HEK293 (cell line): ENCODE results near the gene FOXRED2.
"Not testable (repeated sequence)": the region's sequence is repeated elsewhere in the genome, so short reads cannot be mapped to it uniquely, and the experiment has no call there.

Experiments used
- CTCF ChIA-PET: fragments of 350-600 bp; formaldehyde crosslinking; extraction: SDS; loops from one replicate; lab custom pipeline; 2021; ENCODE audit warnings: antibody characterized with exemption; lab: Yijun Ruan, JAX
- POLR2A ChIA-PET: fragments of 300-600 bp; formaldehyde crosslinking; extraction: SDS; loops from one replicate; lab custom pipeline; 2020; ENCODE audit warnings: antibody characterized with exemption, inconsistent platforms; lab: Yijun Ruan, JAX
- H3K27ac ChIP-seq: fragments of 200-500 bp; sonication (Bioruptor generic); 2 replicates; pipeline ENCODE4 v1.5.1; 2014; ENCODE audit warnings: low read depth, low read length, control low read depth, inconsistent platforms; ENCODE audit errors: extremely low read depth
- H3K36me3 ChIP-seq, 2 experiments: fragments of 200-500 bp in 1 of 2; sonication (Bioruptor generic) in 1 of 2; 1 replicate in 1 of 2; 2 replicates in 1 of 2; pipeline ENCODE4 v1.5.1; 2014 to 2017; ENCODE audit warnings: inconsistent platforms in 2 of 2, low read length in 2 of 2; ENCODE audit not compliant: control insufficient read depth in 2 of 2, insufficient read depth in 1 of 2
- H3K4me1 ChIP-seq: fragments of 200-500 bp; sonication (Bioruptor generic); 2 replicates; pipeline ENCODE4 v1.5.1; 2014; ENCODE audit warnings: mild to moderate bottlenecking, low read length, inconsistent platforms; ENCODE audit not compliant: control insufficient read depth, insufficient read depth
- H3K4me3 ChIP-seq: 2 replicates; pipeline ENCODE4 v1.5.1; 2011; ENCODE audit warnings: low read depth, mild to moderate bottlenecking, control low read depth, low read length, moderate library complexity
- H3K9me3 ChIP-seq: fragments of 200-500 bp; sonication (Bioruptor generic); 2 replicates; pipeline ENCODE4 v1.5.1; 2014; ENCODE audit warnings: low read depth, low read length, inconsistent platforms; ENCODE audit not compliant: control insufficient read depth, insufficient read depth
- EGR2 ChIP-seq: fragments of 450-650 bp; formaldehyde crosslinking; IDR thresholded peaks from 2 replicates; pipeline ENCODE4 v1.5.1; 2016; ENCODE audit warnings: low read depth, missing biosample characterization, missing genetic modification characterization
- GFI1B ChIP-seq: fragments of 450-650 bp; formaldehyde crosslinking; IDR thresholded peaks from 2 replicates; pipeline ENCODE4 v1.5.1; 2016; ENCODE audit warnings: missing biosample characterization, missing genetic modification characterization
- PBX3 ChIP-seq: sonication (generic); formaldehyde crosslinking; IDR thresholded peaks from 2 replicates; pipeline ENCODE4 v1.8.1; 2022; ENCODE audit warnings: mild to moderate bottlenecking, moderate library complexity, missing genetic modification reagents
- RBAK ChIP-seq: fragments of 450-650 bp; formaldehyde crosslinking; IDR thresholded peaks from 2 replicates; pipeline ENCODE4 v1.5.1; 2016; ENCODE audit warnings: missing biosample characterization, missing genetic modification characterization
- YY1 ChIP-seq: fragments of 450-650 bp; formaldehyde crosslinking; IDR thresholded peaks from 2 replicates; pipeline ENCODE4 v1.5.1; 2018; ENCODE audit warnings: missing biosample characterization, missing genetic modification characterization
- ZBTB49 ChIP-seq: fragments of 450-650 bp; formaldehyde crosslinking; IDR thresholded peaks from 2 replicates; pipeline ENCODE4 v1.5.1; 2016; ENCODE audit warnings: missing biosample characterization, missing genetic modification characterization, low read depth
- ZEB2 ChIP-seq: fragments of 450-650 bp; formaldehyde crosslinking; IDR thresholded peaks from 2 replicates; pipeline ENCODE4 v1.5.1; 2016; ENCODE audit warnings: missing biosample characterization, missing genetic modification characterization
- ZFHX2 ChIP-seq: fragments of 450-650 bp; formaldehyde crosslinking; conservative IDR thresholded peaks from 2 replicates; pipeline ENCODE4 v1.5.1; 2016; ENCODE audit warnings: missing biosample characterization, missing genetic modification characterization
- ZFP37 ChIP-seq: fragments of 450-650 bp; formaldehyde crosslinking; IDR thresholded peaks from 2 replicates; pipeline ENCODE4 v1.5.1; 2016; ENCODE audit warnings: missing biosample characterization, missing genetic modification characterization
- ZNF112 ChIP-seq: fragments of 450-650 bp; formaldehyde crosslinking; IDR thresholded peaks from 2 replicates; pipeline ENCODE4 v1.5.0; 2017; ENCODE audit warnings: missing biosample characterization, missing genetic modification characterization
- ZNF155 ChIP-seq: fragments of 450-650 bp; formaldehyde crosslinking; IDR thresholded peaks from 2 replicates; pipeline ENCODE4 v1.5.1; 2016; ENCODE audit warnings: missing biosample characterization, missing genetic modification characterization
- ZNF169 ChIP-seq: fragments of 450-650 bp; formaldehyde crosslinking; IDR thresholded peaks from 2 replicates; pipeline ENCODE4 v1.5.1; 2016; ENCODE audit warnings: missing biosample characterization, missing genetic modification characterization
- ZNF324 ChIP-seq: fragments of 450-650 bp; formaldehyde crosslinking; IDR thresholded peaks from 2 replicates; pipeline ENCODE4 v1.5.1; 2016; ENCODE audit warnings: missing biosample characterization, missing genetic modification characterization
- ZNF362 ChIP-seq: fragments of 450-650 bp; formaldehyde crosslinking; IDR thresholded peaks from 2 replicates; pipeline ENCODE4 v1.5.1; 2016; ENCODE audit warnings: missing biosample characterization, missing genetic modification characterization
- ZNF37A ChIP-seq: fragments of 450-650 bp; IDR thresholded peaks from 2 replicates; pipeline ENCODE4 v1.5.1; 2018; ENCODE audit warnings: missing biosample characterization, missing genetic modification characterization
- ZNF433 ChIP-seq: fragments of 450-650 bp; formaldehyde crosslinking; IDR thresholded peaks from 2 replicates; pipeline ENCODE4 v1.5.1; 2016; ENCODE audit warnings: missing biosample characterization, missing genetic modification characterization, low read depth
- ZNF449 ChIP-seq: fragments of 450-650 bp; formaldehyde crosslinking; IDR thresholded peaks from 2 replicates; pipeline ENCODE4 v1.5.1; 2017; ENCODE audit warnings: missing biosample characterization, mild to moderate bottlenecking, missing genetic modification characterization, moderate library complexity
- ZNF48 ChIP-seq: fragments of 450-650 bp; formaldehyde crosslinking; IDR thresholded peaks from 2 replicates; pipeline ENCODE4 v1.5.1; 2016; ENCODE audit warnings: missing biosample characterization, missing genetic modification characterization
- ZNF555 ChIP-seq: fragments of 450-650 bp; formaldehyde crosslinking; conservative IDR thresholded peaks from 2 replicates; pipeline ENCODE4 v1.5.1; 2017; ENCODE audit warnings: missing biosample characterization, mild to moderate bottlenecking, missing genetic modification characterization, inconsistent platforms
- ZNF600 ChIP-seq: fragments of 450-650 bp; formaldehyde crosslinking; IDR thresholded peaks from 2 replicates; pipeline ENCODE4 v1.5.1; 2016; ENCODE audit warnings: missing biosample characterization, missing genetic modification characterization
- ZNF610 ChIP-seq: fragments of 450-650 bp; formaldehyde crosslinking; IDR thresholded peaks from 2 replicates; pipeline ENCODE4 v1.5.1; 2016; ENCODE audit warnings: missing biosample characterization, missing genetic modification characterization, borderline replicate concordance
- ZNF677 ChIP-seq: fragments of 450-650 bp; IDR thresholded peaks from 2 replicates; pipeline ENCODE4 v1.5.0; 2018; ENCODE audit warnings: missing biosample characterization, mild to moderate bottlenecking, missing genetic modification characterization, moderate library complexity
- ZNF701 ChIP-seq: fragments of 450-650 bp; formaldehyde crosslinking; IDR thresholded peaks from 2 replicates; pipeline ENCODE4 v1.5.1; 2016; ENCODE audit warnings: missing biosample characterization, missing genetic modification characterization
- ZNF76 ChIP-seq: fragments of 450-650 bp; formaldehyde crosslinking; IDR thresholded peaks from 2 replicates; pipeline ENCODE4; 2016; ENCODE audit warnings: low read depth, missing biosample characterization, missing genetic modification characterization, borderline replicate concordance

The FOXRED2 gene

GRCh38 chr22:36522662-36523061, 15.8 kb upstream of the FOXRED2 start:
- Histone ChIP-seq H3K27ac (no peak overlapping the region), H3K9me3 (no peaks in the 10 kb centered on the region), H3K4me1 (no peaks in the 10 kb centered on the region), H3K36me3 (peaks cover 88 to 97% of the 10 kb centered on the region in 2 experiments), H3K4me3 (no peak overlapping the region)
- ChIA-PET CTCF (interaction anchor here (0.6 to 5.6 kb wide), 2 partner anchors 12 to 166 kb away, joined by 3 to 45 read pairs; no protein-coding TSS in a partner anchor), POLR2A (interaction anchor here (1.7 to 4.2 kb wide), 3 partner anchors 11 to 15 kb away, joined by 4 to 21 read pairs (median 21); partner anchors contain the start of gene FOXRED2)
- TF ChIP-seq ZEB2 (tag by site-specific recombination) (no peak), ZBTB49 (tag by site-specific recombination) (no peak), ZFP37 (no peak), ZNF433 (tag by site-specific recombination) (no peak), GFI1B (no peak), ZNF155 (tag by site-specific recombination) (no peak)

- POLR2A ChIA-PET, result interaction anchor here (1.3 to 2.8 kb wide), 3 partner anchors 9 to 11 kb away, joined by 3 to 21 read pairs (median 5); partner anchors contain the start of gene EIF3D
- H3K9me3 ChIP-seq, result no peaks in the 10 kb centered on the region
- no peaks in the 10 kb centered on the region for H3K4me1 ChIP-seq
- CTCF ChIA-PET, result interaction anchor here (0.6 to 5.6 kb wide), 2 partner anchors 9 to 795 kb away, joined by 3 to 45 read pairs; no protein-coding TSS in a partner anchor
- H3K27ac ChIP-seq, result no peak overlapping the region
- H3K4me3 ChIP-seq, result no peak overlapping the region
- H3K36me3 ChIP-seq, result peaks cover 93 to 100% of the 10 kb centered on the region in 2 experiments
- TF ChIP-seq ZNF610, result no peak
- TF ChIP-seq ZNF112 (tag by site-specific recombination), result no peak
- no peak for TF ChIP-seq RBAK
- no peak for TF ChIP-seq ZNF37A
- TF ChIP-seq EGR2 (tag by site-specific recombination), result no peak
- TF ChIP-seq ZNF677, result no peak
- no peak for TF ChIP-seq ZNF701
- no peak for TF ChIP-seq ZNF76 (tag by site-specific recombination)
- no peak for TF ChIP-seq ZNF324 (tag by site-specific recombination)
- no peak for TF ChIP-seq ZNF600 (tag by site-specific recombination)
- TF ChIP-seq ZFHX2, result no peak
Observed at GRCh38 chr22:36520423-36520822, 13.6 kb upstream of the FOXRED2 start.

- H3K4me3 ChIP-seq, H3K27ac ChIP-seq, H3K9me3 ChIP-seq, H3K4me1 ChIP-seq: not testable (repeated sequence)
- ChIA-PET POLR2A (interaction anchor here (1.5 kb wide), 1 partner anchor 9 kb away, joined by 5 read pairs; the partner anchor contains the start of gene EIF3D), CTCF (interaction anchor here (5.6 kb wide), 1 partner anchor 9 kb away, joined by 45 read pairs; no protein-coding TSS in a partner anchor)
- H3K36me3 ChIP-seq, result peaks cover 93 to 99% of the 10 kb centered on the region in 2 experiments
Observed at GRCh38 chr22:36519906-36520305, 13.1 kb upstream of the FOXRED2 start.

- Histone ChIP-seq H3K4me3 (no peak overlapping the region), H3K4me1 (no peaks in the 10 kb centered on the region), H3K36me3 (peaks cover 77 to 95% of the 10 kb centered on the region in 2 experiments), H3K9me3 (no peaks in the 10 kb centered on the region), H3K27ac (no peak overlapping the region)
- ChIA-PET POLR2A (interaction anchor here (1.4 kb wide), 2 partner anchors 8 to 15 kb away, joined by 4 to 6 read pairs; partner anchors contain the start of gene FOXRED2), CTCF (interaction anchor here (0.7 kb wide), 1 partner anchor 28 kb away, joined by 3 read pairs; no protein-coding TSS in a partner anchor)
- TF ChIP-seq ZNF362 (tag by site-specific recombination) (no peak), ZNF48 (tag by site-specific recombination) (no peak), YY1 (tag by site-specific recombination) (no peak), PBX3 (no peak), ZNF449 (tag by site-specific recombination) (no peak), ZNF169 (tag by site-specific recombination) (no peak), ZNF555 (no peak)
Observed at GRCh38 chr22:36514766-36515165, 7.9 kb upstream of the FOXRED2 start.
